HepG2 (cell line): ENCODE measurements around the gene LSM12. TPM values are rescaled to one million over a fixed set of nuclear protein-coding genes. Genes with fewer than 3 reads are reported as not detected.
A peak's percentile ranks its signal among the peaks of the same experiment; 100 is the strongest.

Experiments
- CEBPG ChIP-seq: IDR thresholded peaks from 2 replicates; pipeline ENCODE4 v1.6.1; 2016
- HDAC2 ChIP-seq: sonication (generic); formaldehyde crosslinking; IDR thresholded peaks from 2 replicates; pipeline ENCODE4 v1.4.0; 2020; ENCODE audit warnings: missing genetic modification reagents
- HNRNPK ChIP-seq: fragments of 200-400 bp; formaldehyde crosslinking; IDR thresholded peaks from 2 replicates; pipeline ENCODE4 v1.6.1; 2018; ENCODE audit warnings: low read length, low read depth, moderate library complexity, mild to moderate bottlenecking; ENCODE audit not compliant: poor library complexity, severe bottlenecking
- HNRNPL ChIP-seq: fragments of 200-400 bp; formaldehyde crosslinking; IDR thresholded peaks from 2 replicates; pipeline ENCODE4 v1.6.1; 2017; ENCODE audit warnings: mild to moderate bottlenecking, low read depth, low read length
- MAF1 ChIP-seq: sonication (generic); formaldehyde crosslinking; IDR thresholded peaks from 2 replicates; pipeline ENCODE4 v1.5.0; 2020; ENCODE audit warnings: missing genetic modification reagents, borderline replicate concordance
- MTA1 ChIP-seq: sonication (generic); formaldehyde crosslinking; IDR thresholded peaks from 2 replicates; pipeline ENCODE4 v1.4.0; 2020; ENCODE audit warnings: missing genetic modification reagents, mild to moderate bottlenecking, borderline replicate concordance
- NFYC ChIP-seq: IDR thresholded peaks from 2 replicates; pipeline ENCODE4 v1.6.1; 2016; ENCODE audit warnings: missing genetic modification reagents, missing compliant biosample characterization
- RAD21 ChIP-seq: fragments of 450-650 bp; formaldehyde crosslinking; IDR thresholded peaks from 2 replicates; pipeline ENCODE4 v1.5.0; 2020; ENCODE audit warnings: mild to moderate bottlenecking
- SIX1 ChIP-seq: sonication (generic); formaldehyde crosslinking; IDR thresholded peaks from 2 replicates; pipeline ENCODE4 v1.4.0; 2020; ENCODE audit warnings: missing genetic modification reagents, borderline replicate concordance
- SUZ12 ChIP-seq: fragments of 150-350 bp; IDR thresholded peaks from 2 replicates; pipeline ENCODE4 v1.6.1; 2014; ENCODE audit warnings: low read depth, low read length
- TBX2 ChIP-seq: sonication (generic); formaldehyde crosslinking; IDR thresholded peaks from 2 replicates; pipeline ENCODE4 v1.5.0; 2020; ENCODE audit warnings: missing genetic modification reagents, mild to moderate bottlenecking, borderline replicate concordance
- TRIM22 ChIP-seq: fragments of 450-650 bp; IDR thresholded peaks from 2 replicates; pipeline ENCODE4 v1.6.1; 2017
- TSC22D2 ChIP-seq: sonication (generic); formaldehyde crosslinking; IDR thresholded peaks from 2 replicates; pipeline ENCODE4 v1.5.1; 2020; ENCODE audit warnings: missing genetic modification reagents, mild to moderate bottlenecking, borderline replicate concordance
- YY1 ChIP-seq: IDR thresholded peaks from 2 replicates; pipeline ENCODE4 v1.6.1; 2011; ENCODE audit warnings: low read length, low read depth, moderate library complexity, mild to moderate bottlenecking; ENCODE audit not compliant: insufficient read depth, insufficient replicate concordance
- ZBTB21 ChIP-seq: sonication (generic); formaldehyde crosslinking; IDR thresholded peaks from 2 replicates; pipeline ENCODE4 v1.4.0; 2020; ENCODE audit warnings: missing genetic modification reagents
- ZFP82 ChIP-seq: sonication (generic); formaldehyde crosslinking; IDR thresholded peaks from 2 replicates; pipeline ENCODE4 v1.5.1; 2020; ENCODE audit warnings: mild to moderate bottlenecking, missing genetic modification reagents, borderline replicate concordance
- ZNF224 ChIP-seq: sonication (generic); formaldehyde crosslinking; IDR thresholded peaks from 2 replicates; pipeline ENCODE4 v1.5.0; 2020; ENCODE audit warnings: mild to moderate bottlenecking, missing genetic modification reagents
- ZNF264 ChIP-seq: sonication (generic); formaldehyde crosslinking; IDR thresholded peaks from 2 replicates; pipeline ENCODE4 v1.4.0; 2020; ENCODE audit warnings: missing genetic modification reagents
- ZNF33B ChIP-seq: sonication (generic); formaldehyde crosslinking; IDR thresholded peaks from 2 replicates; pipeline ENCODE4 v1.5.1; 2020; ENCODE audit warnings: mild to moderate bottlenecking, missing genetic modification reagents
- ZNF513 ChIP-seq: sonication (generic); formaldehyde crosslinking; conservative IDR thresholded peaks from 2 replicates; pipeline ENCODE4 v1.5.0; 2020; ENCODE audit warnings: missing genetic modification reagents
- ZNF660 ChIP-seq: sonication (generic); formaldehyde crosslinking; IDR thresholded peaks from 2 replicates; pipeline ENCODE4 v1.5.1; 2020; ENCODE audit warnings: mild to moderate bottlenecking, low read depth, missing genetic modification reagents, borderline replicate concordance
- ZNF772 ChIP-seq: sonication (generic); formaldehyde crosslinking; IDR thresholded peaks from 2 replicates; pipeline ENCODE4 v1.5.0; 2020; ENCODE audit warnings: mild to moderate bottlenecking, missing genetic modification reagents
- ZNF784 ChIP-seq: sonication (generic); formaldehyde crosslinking; IDR thresholded peaks from 2 replicates; pipeline ENCODE4 v1.5.1; 2020; ENCODE audit warnings: missing genetic modification reagents, mild to moderate bottlenecking, borderline replicate concordance
- ZXDC ChIP-seq: sonication (generic); formaldehyde crosslinking; IDR thresholded peaks from 2 replicates; pipeline ENCODE4 v1.5.0; 2020; ENCODE audit warnings: mild to moderate bottlenecking, missing genetic modification reagents
- polyA plus RNA-seq, 8 experiments: library from polyadenylated mRNA; depleted of rRNA in 3 of 8; stranded (reverse) in 7 of 8; unstranded in 1 of 8; fragments of >200 nt; fragmentation: Illumina TruSeq in 4 of 8; extraction: Trizol in 4 of 8; gene quantifications; 2 replicates each; pipeline versions ENCODE4 v1.2.1 to v1.2.3, GENCODE V29; 2011 to 2016; ENCODE audit warnings: low read depth in 4 of 8, missing spikeins in 1 of 8, mixed read lengths in 1 of 8; ENCODE audit not compliant: insufficient read depth in 1 of 8
- total RNA-seq, 5 experiments: library from RNA; depleted of rRNA; stranded (reverse); fragments of >200 nt; fragmentation: Illumina TruSeq; extraction: Trizol; gene quantifications; 2 replicates each; pipeline ENCODE4 v1.2.3, GENCODE V29; 2016; ENCODE audit warnings: low read depth in 1 of 5

Gene LSM12
- total and polyA plus RNA-seq, 2 of the 13 experiments (the other 11 are each of a cell fraction or from before 2014, with no cell fraction given) = 52.8 to 55.7 TPM

- TF ChIP-seq TRIM22 = no peak
- peak; percentile 51; the same call in 1 of the 2 replicates for TF ChIP-seq TBX2 (CRISPR knock-in tag)
- TF ChIP-seq HDAC2 = 0 out of 2 replicates have a peak, but pooled peaks have one; percentile 17
- TF ChIP-seq ZNF772 = peak; percentile 56; the same call in 1 of the 2 replicates
- no peak for TF ChIP-seq ZFP82
- TF ChIP-seq RAD21 (CRISPR knock-in tag) = no peak
- TF ChIP-seq ZNF264 (CRISPR knock-in tag) = 0 out of 2 replicates have a peak, but pooled peaks have one; percentile 32
- no peak for TF ChIP-seq YY1
- no peak for TF ChIP-seq ZNF660 (CRISPR knock-in tag)
- TF ChIP-seq TSC22D2 = no peak
- TF ChIP-seq SUZ12 = no peak
- TF ChIP-seq ZBTB21 (CRISPR knock-in tag) = no peak
- TF ChIP-seq ZNF224 (CRISPR knock-in tag) = peak; percentile 74; the same call in 1 of the 2 replicates
- TF ChIP-seq MTA1 (CRISPR knock-in tag) = no peak
- no peak for TF ChIP-seq ZNF513 (CRISPR knock-in tag)
- TF ChIP-seq HNRNPK = no peak
- no peak for TF ChIP-seq SIX1 (CRISPR knock-in tag)
- no peak for TF ChIP-seq ZNF33B
- no peak for TF ChIP-seq ZNF784
- TF ChIP-seq CEBPG (CRISPR knock-in tag) = no peak
- no peak for TF ChIP-seq MAF1 (CRISPR knock-in tag)
- TF ChIP-seq ZXDC = no peak
- TF ChIP-seq NFYC (CRISPR knock-in tag) = no peak
- no peak for TF ChIP-seq HNRNPL
Measured at GRCh38 chr17:44076716-44077594, 10.5 kb upstream of the LSM12 start (continued).
